GM19468 (cell line): ENCODE data around the gene MAST1.
"Not testable (repeated sequence)": the region's sequence is repeated elsewhere in the genome, so short reads cannot be mapped to it uniquely, and the experiment has no call there.

ENCODE experiments used
- ATAC-seq: cut with Tn5 transposase; IDR thresholded peaks from one replicate; pipeline ENCODE4 v1.9.1; 2021; ENCODE audit warnings: mild to moderate bottlenecking, moderate library complexity, moderate number of reproducible peaks; ENCODE audit not compliant: unreplicated experiment; ENCODE audit errors: extremely low read depth

Gene MAST1

DNA sequence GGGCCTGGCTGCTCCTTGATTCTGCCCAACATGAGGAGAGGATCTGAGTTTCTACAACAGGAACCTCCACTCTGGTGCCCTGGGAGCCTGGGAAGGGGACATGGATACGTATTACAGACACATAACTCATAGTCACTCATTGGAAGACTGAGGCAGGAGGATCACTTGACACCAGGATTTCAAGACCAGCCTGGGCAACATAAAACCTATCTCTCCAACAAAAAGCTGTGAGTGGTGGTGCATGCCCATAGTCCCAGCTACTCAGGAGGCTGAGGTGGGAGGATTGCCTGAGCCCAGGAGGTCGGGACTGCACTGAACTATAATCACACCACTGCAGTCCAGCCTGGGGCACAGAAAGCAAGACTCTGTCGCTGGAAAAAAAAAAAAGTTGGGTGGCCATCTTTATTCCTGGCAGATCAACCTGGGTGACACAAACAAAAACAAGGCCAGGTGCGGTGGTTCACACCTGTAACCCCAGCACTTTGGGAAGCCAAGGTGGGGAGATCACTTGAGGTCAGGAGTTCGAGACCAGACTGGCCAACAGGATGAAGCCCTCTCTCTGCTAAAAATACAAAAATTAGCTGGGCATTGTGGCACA is 49.8 kb downstream of the MAST1 start:
- no peak for ATAC-seq

DNA sequence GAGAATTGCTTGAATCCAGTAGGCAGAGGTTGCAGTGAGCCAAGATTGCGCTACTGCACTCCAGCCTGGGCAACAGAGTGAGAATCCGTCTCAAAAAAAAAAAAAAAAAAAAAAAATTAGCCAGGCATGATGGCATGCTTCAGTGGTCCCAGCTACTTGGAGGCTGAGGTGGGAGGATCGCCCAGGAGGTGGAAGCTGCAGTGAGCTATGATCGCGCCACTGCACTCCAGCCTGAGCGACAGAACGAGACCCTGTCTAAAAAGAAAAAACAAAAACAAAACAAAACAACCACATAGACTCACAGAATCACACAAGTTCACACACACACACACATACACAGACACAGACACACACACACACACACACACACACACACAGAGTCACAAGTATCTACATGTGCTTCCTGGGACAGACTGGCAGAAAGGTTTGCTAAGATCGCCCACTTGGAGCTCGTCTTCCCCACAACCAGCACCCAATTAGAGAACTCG is 52.0 kb downstream of the MAST1 start:
- not testable (repeated sequence) for ATAC-seq

- peak; percentile 60 for ATAC-seq
These were observed 52.7 kb downstream of the MAST1 start, which contains the start of gene GCDH for GRCh38 chr19:12890787-12891552. TSS of gene GCDH (plus strand) at chr19:12891160. CDS start at chr19:12891305, 145 bp downstream.

DNA sequence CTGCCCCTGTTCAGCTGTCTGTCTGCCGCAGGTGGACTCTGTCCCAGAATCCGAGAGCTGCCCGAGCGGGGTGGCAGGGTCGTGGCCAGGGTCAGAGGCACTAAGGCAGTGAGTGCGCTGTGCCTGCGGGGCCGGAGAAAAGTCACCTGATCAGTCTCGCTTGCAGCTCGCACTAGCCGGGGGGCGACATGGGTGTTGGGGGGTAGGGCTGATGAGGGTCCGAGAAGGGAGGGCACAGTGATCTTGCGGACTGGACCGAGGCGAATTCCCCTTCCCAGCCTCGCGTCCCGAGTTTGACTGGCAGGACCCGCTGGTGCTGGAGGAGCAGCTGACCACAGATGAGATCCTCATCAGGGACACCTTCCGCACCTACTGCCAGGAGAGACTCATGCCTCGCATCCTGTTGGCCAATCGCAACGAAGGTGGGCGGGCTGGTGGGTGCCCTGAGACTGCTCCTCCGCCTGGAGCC is 53.3 kb downstream of the MAST1 start:
- ATAC-seq = no peak

- ATAC-seq = no peak
These were observed 55.3 kb downstream of the MAST1 start for GRCh38 chr19:12893582-12893981.

DNA sequence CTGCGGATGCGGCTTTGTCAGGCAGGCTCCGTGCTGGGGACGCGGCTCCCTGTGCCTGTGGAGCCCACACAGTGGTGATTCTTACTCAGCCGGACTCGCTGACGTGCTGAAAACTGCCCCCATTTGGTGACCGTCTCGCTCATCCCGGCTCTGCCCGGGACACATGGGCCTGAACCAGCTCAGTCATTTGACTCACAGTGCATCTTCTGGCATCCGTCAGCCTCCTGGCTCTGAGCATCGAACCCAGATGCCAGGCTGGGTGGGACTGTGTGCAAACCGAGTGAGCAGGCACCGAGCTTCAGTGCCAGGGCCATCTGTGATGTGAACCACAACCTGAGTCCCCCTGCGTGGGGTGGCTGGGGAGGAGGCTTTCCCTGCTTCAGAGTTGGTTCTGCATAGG is 58.1 kb downstream of the MAST1 start:
- ATAC-seq = no peak

GRCh38 chr19:12899891-12900518 is 61.7 kb downstream of the MAST1 start:
- peak; percentile 54 for ATAC-seq

- ATAC-seq = no peak
These were observed 68.9 kb downstream of the MAST1 start for GRCh38 chr19:12907166-12907565.

DNA sequence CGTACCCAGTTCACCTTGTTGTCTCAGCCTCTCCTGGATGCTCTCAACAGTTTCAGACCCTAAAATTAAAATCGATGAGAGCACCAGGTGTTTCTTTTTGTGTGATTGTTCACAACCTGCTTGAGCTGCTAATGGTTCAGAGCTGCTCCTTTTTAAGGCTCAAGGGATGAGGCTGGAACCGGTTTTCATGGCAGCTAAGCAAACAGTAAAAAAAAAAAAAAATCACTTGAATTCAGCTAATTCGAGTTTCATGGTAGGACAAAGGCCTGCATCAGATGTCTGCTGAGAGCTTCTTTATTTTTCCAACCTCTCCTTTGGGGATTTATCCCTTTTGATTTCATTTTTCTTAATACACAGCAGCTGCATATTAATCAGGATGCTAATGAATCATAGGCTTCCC is 74.3 kb downstream of the MAST1 start:
- ATAC-seq = no peak

DNA sequence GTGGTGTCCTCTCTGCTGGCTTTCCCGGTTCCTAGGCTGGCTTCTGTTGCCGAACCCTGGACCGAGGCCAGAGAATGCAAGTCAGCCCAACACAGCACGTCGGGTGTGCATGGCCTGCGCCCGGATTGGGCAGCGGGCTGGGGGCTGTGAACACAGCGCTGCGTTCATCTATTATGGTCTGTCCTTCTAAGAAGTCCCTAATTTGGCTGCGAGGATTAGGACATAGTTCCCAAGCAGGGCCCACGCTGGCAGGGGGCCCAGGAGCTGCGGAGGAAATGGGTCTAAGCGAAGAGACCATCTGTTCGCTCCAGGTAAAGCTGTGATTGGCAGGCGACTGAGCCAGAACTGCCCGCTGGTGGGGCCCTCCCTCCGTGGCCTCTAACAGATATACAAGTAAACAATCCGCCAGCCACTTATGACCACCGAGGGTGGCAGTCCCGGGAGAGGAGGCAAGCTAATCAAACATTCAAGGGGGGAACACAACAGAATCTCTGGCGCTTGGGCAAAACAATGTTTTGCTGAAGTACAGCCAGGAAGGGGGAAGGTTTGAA is 74.8 kb downstream of the MAST1 start:
- no peak for ATAC-seq

DNA sequence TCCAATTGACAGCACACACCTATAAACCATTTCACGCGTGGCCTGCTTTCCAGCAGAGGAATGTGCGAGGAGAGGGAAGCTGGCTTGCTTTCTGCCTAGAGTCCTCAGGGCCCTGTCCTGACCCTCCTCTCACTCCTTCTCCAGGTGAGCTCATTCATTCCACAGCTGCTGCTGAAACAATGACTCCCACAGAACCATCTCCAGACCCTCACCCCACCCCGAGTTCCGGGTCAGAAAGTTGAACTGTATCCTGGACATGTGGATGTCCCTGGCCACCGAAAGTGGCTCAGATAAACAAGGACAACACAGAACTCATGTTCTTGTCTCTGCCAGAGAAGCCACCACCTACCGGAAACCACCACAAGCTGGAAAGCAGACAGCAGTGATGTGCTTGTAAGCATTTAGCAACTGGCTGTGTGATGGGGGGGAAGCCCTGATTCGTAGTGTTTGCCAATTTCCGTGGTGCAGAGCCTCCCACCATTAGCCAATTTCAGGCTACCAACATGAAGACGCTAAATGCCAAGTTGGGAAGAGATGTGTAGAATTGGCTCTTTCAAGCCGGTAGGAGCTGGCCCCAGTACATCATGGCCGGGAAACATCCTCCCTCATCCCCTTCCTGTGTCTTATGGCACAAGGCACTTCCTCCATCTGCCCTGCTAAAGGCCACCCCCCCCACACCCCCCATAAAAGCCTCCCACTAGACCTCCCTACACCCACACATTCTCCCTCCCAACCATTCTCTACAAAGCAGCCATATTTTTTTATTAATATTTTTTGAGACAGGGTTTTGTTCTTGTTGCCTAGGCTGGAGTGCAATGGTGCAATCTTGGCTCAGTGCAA is 75.8 kb downstream of the MAST1 start:
- no peak for ATAC-seq

GRCh38 chr19:12915860-12916259 is 77.5 kb downstream of the MAST1 start:
- ATAC-seq = not testable (repeated sequence)

DNA sequence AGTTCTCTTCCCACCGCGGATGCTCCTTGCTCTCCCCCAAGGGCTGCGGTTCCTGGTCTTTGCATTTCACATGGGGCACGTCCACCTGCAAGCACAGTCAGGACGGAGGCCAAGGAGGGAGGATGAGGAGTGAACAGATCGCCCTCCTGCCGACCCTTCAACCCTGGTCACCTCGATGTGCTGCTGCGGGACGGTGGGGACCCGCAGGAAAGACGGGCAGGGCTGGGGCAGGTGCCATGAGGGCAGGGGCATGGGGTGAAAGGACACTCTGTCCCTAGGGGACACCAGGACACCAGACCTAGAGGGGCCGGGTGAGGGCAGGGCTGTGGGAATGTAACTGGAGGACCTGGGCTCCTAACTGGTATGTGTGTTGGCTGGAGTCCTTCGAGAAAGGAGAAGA is 79.9 kb downstream of the MAST1 start:
- ATAC-seq = no peak

DNA sequence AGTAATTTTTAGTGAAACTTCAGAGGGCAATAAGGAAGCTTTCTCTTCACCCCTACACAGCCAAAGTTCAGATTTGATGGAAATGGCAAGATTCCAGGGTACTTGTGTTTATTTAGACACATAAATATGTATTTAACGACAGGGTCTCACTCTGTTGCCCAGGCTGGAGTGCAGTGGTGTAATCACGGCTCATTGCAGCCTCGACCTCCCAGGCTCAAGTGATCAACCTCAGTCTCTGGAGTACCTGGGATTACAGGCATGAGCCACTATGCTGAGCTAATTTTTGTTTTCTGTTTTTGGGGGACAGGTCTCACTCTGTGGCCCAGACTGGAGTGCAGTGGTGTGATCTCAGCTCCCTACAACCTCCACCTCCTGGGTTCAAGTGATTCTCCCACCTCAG is 82.7 kb downstream of the MAST1 start:
- ATAC-seq = no peak

DNA sequence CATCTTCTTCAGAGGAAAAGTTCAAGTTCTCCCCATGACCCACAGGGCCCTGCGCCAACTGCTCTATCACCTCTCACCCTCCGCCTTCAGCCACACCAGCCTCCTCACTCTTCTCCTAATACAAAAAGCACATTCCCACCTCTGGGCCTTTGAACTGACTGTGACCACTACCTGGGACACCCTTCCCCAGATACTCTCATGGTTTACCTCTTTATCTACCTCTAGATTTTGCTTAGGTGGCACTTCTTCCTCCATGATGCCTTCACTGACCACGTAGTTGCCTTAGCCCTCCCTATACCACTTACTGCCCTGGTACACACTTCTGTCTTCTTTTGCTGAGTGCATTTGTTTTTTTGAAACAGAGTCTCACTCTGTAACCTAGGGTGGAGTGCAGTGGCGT is 84.6 kb downstream of the MAST1 start:
- no peak for ATAC-seq
